HepG2 (cell line): ENCODE measurements around the gene HSDL1. TPM values are rescaled to one million over a fixed set of nuclear protein-coding genes. Genes with fewer than 3 reads are reported as not detected.

Experiments
- ATAC-seq: fragments of 200-7000 bp; cut with Tn5 transposase; 3 replicates; pipeline ENCODE4 v1.9.1; 2020; ENCODE audit warnings: mild to moderate bottlenecking, moderate library complexity
- BruUV-seq: library from RNA; stranded (reverse); fragments of 400-500 nt; replicated peaks from 2 replicates; lab custom pipeline; 2021; lab: Mats Ljungman, UMichigan
- CTCF ChIA-PET: fragments of 300-600 bp; formaldehyde crosslinking; extraction: SDS; loops from one replicate; lab custom pipeline; 2021; ENCODE audit warnings: low total read pairs, inconsistent platforms, low intra/inter-chr PET ratio; lab: Yijun Ruan, JAX
- POLR2A ChIA-PET: fragments of 350-600 bp; sonication (Branson Sonifier 250); formaldehyde crosslinking; loops from one replicate; lab custom pipeline; 2020; ENCODE audit warnings: antibody characterized with exemption, inconsistent platforms; lab: Yijun Ruan, JAX
- DNase-seq: peaks from one replicate; pipeline ENCODE4 v3.0.0-alpha.2; 2015; ENCODE audit warnings: low spot score
- FAIRE-seq: peaks from 3 replicates; lab custom pipeline; 2011; peaks lifted over from hg19 to GRCh38; lab: Jason Lieb, UNC
- H2AFZ ChIP-seq: one replicate; pipeline ENCODE4 v1.6.1; 2011; ENCODE audit warnings: low read length, inconsistent platforms
- H3K27ac ChIP-seq: fragments of 300-600 bp; 3 replicates; pipeline ENCODE4 v1.8.0; 2011; ENCODE audit warnings: mixed run types, mild to moderate bottlenecking, mixed read lengths, low read length, inconsistent platforms; ENCODE audit not compliant: insufficient read depth; ENCODE audit errors: extremely low read length
- H3K27me3 ChIP-seq, 2 experiments: fragments of 200-600 bp in 1 of 2; 2 replicates in 1 of 2; 3 replicates in 1 of 2; pipeline versions ENCODE4 v1.6.0 to v1.8.0; 2011; ENCODE audit warnings: low read length in 2 of 2, mild to moderate bottlenecking in 2 of 2, moderate library complexity in 2 of 2, inconsistent platforms in 1 of 2; ENCODE audit not compliant: insufficient read depth in 2 of 2, control insufficient read depth in 1 of 2
- H3K36me3 ChIP-seq, 2 experiments: fragments of 200-600 bp in 1 of 2; replicated peaks in 1 of 2; 2 replicates in 1 of 2; 3 replicates in 1 of 2; pipeline versions ENCODE4 v1.5.1 to v1.8.0; 2011; ENCODE audit warnings: low read length in 2 of 2, inconsistent platforms in 1 of 2; ENCODE audit not compliant: insufficient read depth in 2 of 2, control insufficient read depth in 1 of 2
- H3K4me1 ChIP-seq: 2 replicates; pipeline ENCODE4 v1.5.1; 2012; ENCODE audit warnings: low read length, inconsistent platforms; ENCODE audit not compliant: insufficient read depth
- H3K4me2 ChIP-seq: 2 replicates; pipeline ENCODE4 v1.6.0; 2011; ENCODE audit warnings: low read depth, low read length, inconsistent platforms
- H3K4me3 ChIP-seq, 3 experiments: fragments of 200-600 bp in 1 of 3; sonication (generic), shearing (Covaris generic) in 1 of 3; replicated peaks in 1 of 3; 2 replicates each; pipeline ENCODE4 v1.5.1; 2011 to 2016; ENCODE audit warnings: low read length in 3 of 3, inconsistent platforms in 2 of 3, low read depth in 2 of 3, mild to moderate bottlenecking in 2 of 3, control low read depth in 1 of 3, mixed read lengths in 1 of 3; ENCODE audit not compliant: insufficient read depth in 1 of 3
- H3K79me2 ChIP-seq: one replicate; pipeline ENCODE4 v1.6.1; 2011; ENCODE audit warnings: low read length, inconsistent platforms; ENCODE audit not compliant: insufficient read depth
- H3K9ac ChIP-seq: 2 replicates; pipeline ENCODE4 v1.6.0; 2011; ENCODE audit warnings: mild to moderate bottlenecking, low read depth, low read length, inconsistent platforms; ENCODE audit not compliant: insufficient read depth
- H3K9me3 ChIP-seq: 2 replicates; pipeline ENCODE4 v1.5.1; 2012; ENCODE audit warnings: mild to moderate bottlenecking, low read length
- H4K20me1 ChIP-seq: 2 replicates; pipeline ENCODE4 v1.6.0; 2011; ENCODE audit warnings: inconsistent platforms, mild to moderate bottlenecking, low read length, moderate library complexity; ENCODE audit not compliant: insufficient read depth
- CENPT ChIP-seq: sonication (generic); formaldehyde crosslinking; IDR thresholded peaks from 2 replicates; pipeline ENCODE4 v1.8.0; 2022; ENCODE audit warnings: low read depth, mild to moderate bottlenecking, moderate library complexity, missing genetic modification reagents
- CREB3 ChIP-seq: sonication (generic); formaldehyde crosslinking; IDR thresholded peaks from 2 replicates; pipeline ENCODE4 v1.5.0; 2020; ENCODE audit warnings: missing genetic modification reagents
- DNMT3B ChIP-seq: conservative IDR thresholded peaks from 2 replicates; pipeline ENCODE4 v1.6.1; 2016; ENCODE audit warnings: missing biosample characterization, control low read depth
- KDM5B ChIP-seq: sonication (generic); formaldehyde crosslinking; IDR thresholded peaks from 2 replicates; pipeline ENCODE4 v1.4.0; 2020; ENCODE audit warnings: missing genetic modification reagents, mild to moderate bottlenecking, borderline replicate concordance
- MTERF4 ChIP-seq: sonication (generic); formaldehyde crosslinking; IDR thresholded peaks from 2 replicates; pipeline ENCODE4 v1.8.0; 2023; ENCODE audit warnings: mild to moderate bottlenecking, missing genetic modification reagents
- NFYB ChIP-seq: sonication (generic); formaldehyde crosslinking; IDR thresholded peaks from 2 replicates; pipeline ENCODE4 v1.4.0; 2020; ENCODE audit warnings: missing genetic modification reagents
- REPIN1 ChIP-seq: sonication (generic); formaldehyde crosslinking; IDR thresholded peaks from 2 replicates; pipeline ENCODE4 v1.8.0; 2022; ENCODE audit warnings: missing genetic modification reagents, low read depth, mild to moderate bottlenecking, borderline replicate concordance
- TFDP2 ChIP-seq: sonication (generic); formaldehyde crosslinking; IDR thresholded peaks from 2 replicates; pipeline ENCODE4 v1.4.0; 2020; ENCODE audit warnings: missing genetic modification reagents
- WIZ ChIP-seq: sonication (generic); formaldehyde crosslinking; IDR thresholded peaks from 2 replicates; pipeline ENCODE4 v1.5.1; 2020; ENCODE audit warnings: mild to moderate bottlenecking, missing genetic modification reagents
- ZBED4 ChIP-seq: sonication (generic); formaldehyde crosslinking; IDR thresholded peaks from 2 replicates; pipeline ENCODE4 v1.4.0; 2020; ENCODE audit warnings: missing genetic modification reagents, borderline replicate concordance
- ZKSCAN5 ChIP-seq: sonication (generic); formaldehyde crosslinking; IDR thresholded peaks from 2 replicates; pipeline ENCODE4 v1.5.1; 2020; ENCODE audit warnings: mild to moderate bottlenecking, missing genetic modification reagents
- ZNF33A ChIP-seq: sonication (generic); formaldehyde crosslinking; IDR thresholded peaks from 2 replicates; pipeline ENCODE4 v1.5.1; 2020; ENCODE audit warnings: missing genetic modification reagents, mild to moderate bottlenecking, moderate library complexity, borderline replicate concordance
- ZNF770 ChIP-seq: sonication (generic); formaldehyde crosslinking; IDR thresholded peaks from 2 replicates; pipeline ENCODE4 v1.5.0; 2020; ENCODE audit warnings: mild to moderate bottlenecking, missing genetic modification reagents
- WGBS: methylation state at CpG from one replicate; pipeline ENCODE4 v1.1.6; 2017; ENCODE audit warnings: low lambda C conversion rate; 5-methylcytosine and 5-hydroxymethylcytosine counted together
- in situ Hi-C: cut with HindIII; loops from 2 replicates; pipeline ENCODE4 v1.10.0; 2017; ENCODE audit warnings: low pct_unique_long_range_greater_than_20kb; ENCODE audit not compliant: extremely low pct_ligation_motif_present
- intact Hi-C: fragments of 100-400 bp; cut with micrococcal nuclease; formaldehyde crosslinking; loops from one replicate; pipeline ENCODE4 v1.10.0; 2022; ENCODE audit not compliant: unreplicated experiment
- polyA plus RNA-seq, 8 experiments: library from polyadenylated mRNA; depleted of rRNA in 3 of 8; stranded (reverse) in 7 of 8; unstranded in 1 of 8; fragments of >200 nt; fragmentation: Illumina TruSeq in 4 of 8; extraction: Trizol in 4 of 8; gene quantifications; 2 replicates each; pipeline versions ENCODE4 v1.2.1 to v1.2.3, GENCODE V29; 2011 to 2016; ENCODE audit warnings: low read depth in 4 of 8, missing spikeins in 1 of 8, mixed read lengths in 1 of 8; ENCODE audit not compliant: insufficient read depth in 1 of 8
- total RNA-seq, 5 experiments: library from RNA; depleted of rRNA; stranded (reverse); fragments of >200 nt; fragmentation: Illumina TruSeq; extraction: Trizol; gene quantifications; 2 replicates each; pipeline ENCODE4 v1.2.3, GENCODE V29; 2016; ENCODE audit warnings: low read depth in 1 of 5

The HSDL1 gene
- total and polyA plus RNA-seq, 2 of the 13 experiments (the other 11 are each of a cell fraction or from before 2014, with no cell fraction given), result 49.2 to 49.7 TPM

- H3K36me3 ChIP-seq, result no peaks in the 10 kb centered on the region
- FAIRE-seq (no peak), DNase-seq (no peak), ATAC-seq (no peak)
- H4K20me1 ChIP-seq, result no peaks in the 10 kb centered on the region
- peaks cover 4% of the 10 kb centered on the region for H3K79me2 ChIP-seq
- ChIA-PET CTCF (no interaction called here), POLR2A (no interaction called here)
- H3K4me2 ChIP-seq, result no peak overlapping the region
- intact Hi-C loops (no loop called here), in situ Hi-C loops (loop anchor here (25.0 kb wide), 1 partner anchor 229 kb away; the partner anchor contains the start of genes NECAB2 and OSGIN1)
- no peak overlapping the region for H3K4me3 ChIP-seq
- no peak overlapping the region for H3K9ac ChIP-seq
- H3K9me3 ChIP-seq, result no peaks in the 10 kb centered on the region
- H3K27ac ChIP-seq, result no peak overlapping the region
- BruUV-seq, result no TSS peak
- 14% methylated on average over 3 of the region's 16 CpGs for WGBS
- peaks cover 11 to 39% of the 10 kb centered on the region in 2 experiments; a peak in 3 of 5 replicates for H3K27me3 ChIP-seq
- no peaks in the 10 kb centered on the region for H3K4me1 ChIP-seq
- no peak overlapping the region for H2AFZ ChIP-seq
- TF ChIP-seq KDM5B (CRISPR knock-in tag) (no peak), ZKSCAN5 (CRISPR knock-in tag) (no peak), DNMT3B (CRISPR knock-in tag) (no peak), CENPT (CRISPR knock-in tag) (no peak), REPIN1 (no peak), ZBED4 (CRISPR knock-in tag) (no peak), CREB3 (CRISPR knock-in tag) (no peak), NFYB (CRISPR knock-in tag) (no peak), MTERF4 (CRISPR knock-in tag) (no peak), ZNF770 (CRISPR knock-in tag) (no peak), TFDP2 (CRISPR knock-in tag) (no peak), WIZ (no peak), ZNF33A (CRISPR knock-in tag) (no peak)
These were observed 46.5 kb upstream of the HSDL1 start for GRCh38 chr16:84191466-84191865.
